ENCODE results near the gene FBXL7.

DNA sequence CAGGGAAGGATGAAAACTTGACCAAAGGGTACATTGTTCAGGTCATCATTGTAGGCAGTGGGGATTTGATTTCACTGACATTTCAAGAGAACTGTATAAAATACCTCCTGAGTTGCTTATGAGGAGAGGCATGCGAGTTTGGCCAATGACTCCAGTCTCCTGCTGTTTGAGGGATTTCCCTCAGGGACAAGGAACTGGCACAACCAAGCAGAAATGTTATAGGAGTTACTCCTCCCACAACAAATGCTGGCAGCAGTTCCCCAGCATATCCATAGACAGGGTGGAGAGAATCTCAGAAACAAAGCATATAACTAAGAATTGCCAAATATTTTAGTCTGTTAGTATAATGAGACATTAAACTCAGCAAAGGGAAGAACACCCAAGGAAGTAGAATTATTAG is 47.2 kb upstream of the FBXL7 start:
- TF ChIP-seq, protein P1, sequence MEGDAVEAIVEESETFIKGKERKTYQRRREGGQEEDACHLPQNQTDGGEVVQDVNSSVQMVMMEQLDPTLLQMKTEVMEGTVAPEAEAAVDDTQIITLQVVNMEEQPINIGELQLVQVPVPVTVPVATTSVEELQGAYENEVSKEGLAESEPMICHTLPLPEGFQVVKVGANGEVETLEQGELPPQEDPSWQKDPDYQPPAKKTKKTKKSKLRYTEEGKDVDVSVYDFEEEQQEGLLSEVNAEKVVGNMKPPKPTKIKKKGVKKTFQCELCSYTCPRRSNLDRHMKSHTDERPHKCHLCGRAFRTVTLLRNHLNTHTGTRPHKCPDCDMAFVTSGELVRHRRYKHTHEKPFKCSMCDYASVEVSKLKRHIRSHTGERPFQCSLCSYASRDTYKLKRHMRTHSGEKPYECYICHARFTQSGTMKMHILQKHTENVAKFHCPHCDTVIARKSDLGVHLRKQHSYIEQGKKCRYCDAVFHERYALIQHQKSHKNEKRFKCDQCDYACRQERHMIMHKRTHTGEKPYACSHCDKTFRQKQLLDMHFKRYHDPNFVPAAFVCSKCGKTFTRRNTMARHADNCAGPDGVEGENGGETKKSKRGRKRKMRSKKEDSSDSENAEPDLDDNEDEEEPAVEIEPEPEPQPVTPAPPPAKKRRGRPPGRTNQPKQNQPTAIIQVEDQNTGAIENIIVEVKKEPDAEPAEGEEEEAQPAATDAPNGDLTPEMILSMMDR (IDR thresholded peaks at IDR 0.05; ENCODE audit: insufficient read depth, low read length, poor library complexity, severe bottlenecking): no peak
- TF ChIP-seq EZH2phosphoT487 (conservative IDR thresholded peaks at IDR 0.05; ENCODE audit: low read length): no peak
